ENCODE results near the gene SETBP1.

DNA sequence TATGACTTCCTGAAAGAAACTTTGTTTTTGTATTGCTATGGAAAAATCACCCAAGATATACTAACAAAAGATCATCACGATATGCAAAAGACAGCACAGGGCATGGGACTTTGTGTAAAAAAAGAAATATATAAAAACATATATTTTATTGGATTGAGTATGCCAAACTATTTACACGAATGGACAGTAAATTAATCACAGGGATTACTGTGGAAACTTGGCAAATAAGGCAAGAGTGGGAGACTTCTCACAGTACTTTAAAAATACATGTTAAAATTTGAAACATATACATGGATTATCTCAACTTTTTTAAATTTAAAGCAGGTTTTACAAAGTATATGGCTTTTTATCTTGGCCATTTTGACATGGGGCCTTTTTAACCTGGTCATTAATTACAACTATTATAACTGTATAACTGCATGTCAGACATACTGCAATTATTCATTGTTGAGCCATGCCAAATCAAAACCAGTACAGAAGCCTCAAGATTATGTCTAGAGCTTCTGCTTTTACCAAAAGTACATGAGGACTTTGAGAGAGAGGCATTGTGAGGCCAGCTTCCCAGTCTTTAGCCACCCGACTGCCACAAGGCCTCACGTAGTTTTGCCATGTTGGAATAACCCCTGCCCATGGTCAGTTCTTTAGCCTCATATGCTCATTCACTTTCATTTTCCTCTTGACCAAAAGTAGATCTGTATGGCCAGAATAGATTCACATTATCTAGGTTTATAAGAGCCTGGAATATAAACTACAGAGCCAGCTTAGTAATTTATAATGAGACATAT lies 419.8 kb downstream of the SETBP1 start:
- TF ChIP-seq, protein P1, sequence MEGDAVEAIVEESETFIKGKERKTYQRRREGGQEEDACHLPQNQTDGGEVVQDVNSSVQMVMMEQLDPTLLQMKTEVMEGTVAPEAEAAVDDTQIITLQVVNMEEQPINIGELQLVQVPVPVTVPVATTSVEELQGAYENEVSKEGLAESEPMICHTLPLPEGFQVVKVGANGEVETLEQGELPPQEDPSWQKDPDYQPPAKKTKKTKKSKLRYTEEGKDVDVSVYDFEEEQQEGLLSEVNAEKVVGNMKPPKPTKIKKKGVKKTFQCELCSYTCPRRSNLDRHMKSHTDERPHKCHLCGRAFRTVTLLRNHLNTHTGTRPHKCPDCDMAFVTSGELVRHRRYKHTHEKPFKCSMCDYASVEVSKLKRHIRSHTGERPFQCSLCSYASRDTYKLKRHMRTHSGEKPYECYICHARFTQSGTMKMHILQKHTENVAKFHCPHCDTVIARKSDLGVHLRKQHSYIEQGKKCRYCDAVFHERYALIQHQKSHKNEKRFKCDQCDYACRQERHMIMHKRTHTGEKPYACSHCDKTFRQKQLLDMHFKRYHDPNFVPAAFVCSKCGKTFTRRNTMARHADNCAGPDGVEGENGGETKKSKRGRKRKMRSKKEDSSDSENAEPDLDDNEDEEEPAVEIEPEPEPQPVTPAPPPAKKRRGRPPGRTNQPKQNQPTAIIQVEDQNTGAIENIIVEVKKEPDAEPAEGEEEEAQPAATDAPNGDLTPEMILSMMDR (IDR thresholded peaks at IDR 0.05), result no peak
- TF ChIP-seq POLR2A (IDR thresholded peaks at IDR 0.05), result no peak
